Activated naive CD4-positive, alpha-beta T cell treated with anti-CD3 and anti-CD28 coated beads, Interleukin-2, amount 50 U/mL, for 72 hours (primary cell): ENCODE data around the gene S100A1. TPM values are rescaled to one million over a fixed set of nuclear protein-coding genes. Genes with fewer than 3 reads are reported as not detected.
"Not testable (repeated sequence)": the region's sequence is repeated elsewhere in the genome, so short reads cannot be mapped to it uniquely, and the experiment has no call there.

ENCODE experiments used
- ATAC-seq, 2 donors: fragments of 150-1000 bp; cut with Tn5 transposase; 2 replicates each; pipeline ENCODE4 v1.10.0; 2021; ENCODE audit warnings: mild to moderate bottlenecking in 2 of 2, moderate library complexity in 2 of 2
- DNase-seq, 2 donors: peaks; one replicate each; pipeline ENCODE4 v3.0.0; 2021 to 2022; ENCODE audit warnings: low spot score in 2 of 2
- H3K27ac Mint-ChIP-seq, 2 donors: one replicate each; pipeline ENCODE4 v1.8.0; 2022; ENCODE audit warnings: mild to moderate bottlenecking in 2 of 2, mixed read lengths in 2 of 2
- H3K36me3 Mint-ChIP-seq, 2 donors: one replicate each; pipeline ENCODE4 v1.8.0; 2022; ENCODE audit warnings: mixed read lengths in 2 of 2
- H3K9me3 Mint-ChIP-seq, 2 donors: one replicate each; pipeline ENCODE4 v1.8.0; 2022; ENCODE audit warnings: mixed read lengths in 2 of 2
- total RNA-seq, 2 donors: library from RNA; stranded (reverse); gene quantifications; one replicate each; pipeline ENCODE4 v1.2.3, GENCODE V29; 2022

S100A1 gene
- total RNA-seq, result not detected

DNA sequence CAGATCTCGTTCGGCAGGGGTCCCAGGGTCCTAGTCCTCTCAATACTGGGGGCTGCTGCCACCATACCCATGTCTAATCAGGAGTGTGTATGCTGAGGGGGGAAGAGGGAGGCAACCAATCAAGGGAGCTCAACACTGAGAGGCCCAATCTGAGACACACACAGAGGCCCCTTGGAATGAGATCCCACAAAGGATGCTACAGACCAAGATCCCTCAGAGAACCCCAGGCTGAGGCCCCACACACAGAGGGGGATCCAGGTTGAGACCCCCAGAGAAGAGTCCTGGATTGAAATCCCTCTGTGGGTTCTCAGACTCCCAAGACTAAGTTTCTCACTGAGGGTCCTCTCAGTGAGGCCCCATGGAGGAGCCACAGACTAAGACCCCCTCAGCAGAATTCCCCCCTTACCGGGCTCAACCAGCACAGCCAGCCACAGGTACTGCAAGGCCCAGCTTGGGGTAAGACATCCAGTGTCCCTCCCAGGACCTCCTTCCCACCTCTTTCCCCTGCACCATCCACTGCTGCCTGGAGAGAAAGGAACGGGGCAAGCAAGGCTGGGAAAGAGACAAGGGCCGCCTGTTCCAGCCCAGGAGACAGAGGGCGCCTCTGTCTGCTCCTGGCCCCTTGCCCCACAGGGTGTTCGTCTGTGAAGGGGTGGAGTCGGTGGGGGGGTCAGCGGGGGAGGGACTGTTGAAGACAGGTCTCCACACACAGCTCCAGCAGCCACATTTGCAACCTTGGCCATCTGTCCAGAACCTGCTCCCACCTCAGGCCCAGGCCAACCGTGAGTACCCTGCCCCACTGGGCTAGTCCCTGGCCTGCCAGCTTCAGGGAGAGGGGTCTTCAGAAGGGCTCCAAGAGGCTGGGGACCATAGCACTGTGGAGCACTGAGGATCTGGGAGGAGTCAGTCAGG is at the start of gene S100A1:
Gene S100A1 (plus strand): TSS at position 720 of the 912 bp plus-strand sequence. CDS start 2,088 bp downstream, outside the sequence.
- H3K36me3 Mint-ChIP-seq, result peaks cover 0 to 6% of the 10 kb centered on the region in 2 donors
- H3K27ac Mint-ChIP-seq, result peak within 1 kb of the TSS; percentile 62 to 81
- no peak for DNase-seq
- peak in 1 of 2 donors; percentile 17 for ATAC-seq
- no peaks in the 10 kb centered on the region for H3K9me3 Mint-ChIP-seq

GRCh38 chr1:153578490-153578889 is 49.7 kb upstream of the S100A1 start:
- H3K27ac Mint-ChIP-seq, result no peak overlapping the region
- no peaks in the 10 kb centered on the region for H3K9me3 Mint-ChIP-seq
- no peaks in the 10 kb centered on the region for H3K36me3 Mint-ChIP-seq
- DNase-seq, result no peak
- no peak for ATAC-seq

DNA sequence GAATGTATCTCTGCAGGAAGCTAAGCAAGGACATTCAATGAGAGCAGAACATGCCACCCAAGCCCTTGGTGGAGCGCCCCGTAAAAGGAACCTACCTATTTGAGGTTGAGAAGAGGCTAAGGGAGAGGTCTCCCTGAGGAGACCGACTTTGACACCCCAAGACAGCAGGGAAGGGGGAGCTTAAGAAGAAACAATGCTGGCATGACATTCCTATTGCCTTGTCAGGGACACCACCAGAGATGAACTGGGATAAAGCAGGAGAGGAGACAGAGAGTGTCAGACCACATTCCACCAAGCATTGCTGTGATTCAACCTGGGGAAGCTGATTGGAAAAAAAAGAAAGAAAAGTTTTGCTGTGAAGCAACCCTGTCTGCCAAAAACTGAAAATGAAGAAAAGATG is 49.3 kb upstream of the S100A1 start:
- Mint-ChIP-seq H3K9me3 (no peaks in the 10 kb centered on the region), H3K27ac (no peak overlapping the region), H3K36me3 (no peaks in the 10 kb centered on the region)
- DNase-seq, result no peak
- no peak for ATAC-seq

DNA sequence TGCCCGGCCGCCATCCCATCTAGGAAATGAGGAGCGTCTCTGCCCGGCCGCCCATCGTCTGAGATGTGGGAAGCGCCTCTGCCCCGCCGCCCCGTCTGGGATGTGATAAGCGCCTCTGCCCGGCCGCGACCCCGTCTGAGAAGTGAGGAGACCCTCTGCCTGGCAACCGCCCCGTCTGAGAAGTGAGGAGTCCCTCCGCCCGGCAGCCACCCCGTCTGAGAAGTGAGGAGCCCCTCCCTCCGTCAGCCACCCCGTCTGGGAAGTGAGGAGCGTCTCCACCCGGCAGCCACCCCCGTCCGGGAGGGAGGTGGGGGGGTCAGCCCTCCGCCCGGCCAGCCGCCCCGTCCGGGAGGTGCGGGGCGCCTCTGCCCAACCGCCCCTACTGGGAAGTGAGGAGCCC is 45.4 kb upstream of the S100A1 start:
- H3K36me3 Mint-ChIP-seq, H3K27ac Mint-ChIP-seq, ATAC-seq: not testable (repeated sequence)

DNA sequence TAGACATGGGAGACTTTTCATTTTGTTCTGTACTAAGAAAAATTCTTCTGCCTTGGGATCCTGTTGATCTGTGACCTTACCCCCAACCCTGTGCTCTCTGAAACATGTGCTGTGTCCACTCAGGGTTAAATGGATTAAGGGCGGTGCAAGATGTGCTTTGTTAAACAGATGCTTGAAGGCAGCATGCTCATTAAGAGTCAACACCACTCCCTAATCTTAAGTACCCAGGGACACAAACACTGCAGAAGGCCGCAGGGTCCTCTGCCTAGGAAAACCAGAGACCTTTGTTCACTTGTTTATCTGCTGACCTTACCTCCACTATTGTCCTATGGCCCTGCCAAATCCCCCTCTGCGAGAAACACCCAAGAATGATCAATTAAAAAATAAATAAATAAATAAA is 44.7 kb upstream of the S100A1 start:
- DNase-seq, result not testable (repeated sequence)

More for the DNA sequence above, 45.4 kb upstream of the S100A1 start:
- H3K9me3 Mint-ChIP-seq, DNase-seq: not testable (repeated sequence)

GRCh38 chr1:153583976-153584375 is 44.3 kb upstream of the S100A1 start:
- DNase-seq (no peak), ATAC-seq (no peak)
- Mint-ChIP-seq H3K27ac (no peak overlapping the region), H3K9me3 (no peaks in the 10 kb centered on the region), H3K36me3 (no peaks in the 10 kb centered on the region)

More for the DNA sequence above, 44.7 kb upstream of the S100A1 start:
- not testable (repeated sequence) for H3K9me3 Mint-ChIP-seq, ATAC-seq, H3K36me3 Mint-ChIP-seq, H3K27ac Mint-ChIP-seq

GRCh38 chr1:153585006-153585405 is 43.2 kb upstream of the S100A1 start:
- DNase-seq (no peak), ATAC-seq (no peak)
- no peak overlapping the region for H3K27ac Mint-ChIP-seq
- H3K9me3 Mint-ChIP-seq, result no peaks in the 10 kb centered on the region
- H3K36me3 Mint-ChIP-seq, result no peaks in the 10 kb centered on the region

GRCh38 chr1:153586347-153586746 is 41.9 kb upstream of the S100A1 start:
- H3K9me3 Mint-ChIP-seq, result no peaks in the 10 kb centered on the region

DNA sequence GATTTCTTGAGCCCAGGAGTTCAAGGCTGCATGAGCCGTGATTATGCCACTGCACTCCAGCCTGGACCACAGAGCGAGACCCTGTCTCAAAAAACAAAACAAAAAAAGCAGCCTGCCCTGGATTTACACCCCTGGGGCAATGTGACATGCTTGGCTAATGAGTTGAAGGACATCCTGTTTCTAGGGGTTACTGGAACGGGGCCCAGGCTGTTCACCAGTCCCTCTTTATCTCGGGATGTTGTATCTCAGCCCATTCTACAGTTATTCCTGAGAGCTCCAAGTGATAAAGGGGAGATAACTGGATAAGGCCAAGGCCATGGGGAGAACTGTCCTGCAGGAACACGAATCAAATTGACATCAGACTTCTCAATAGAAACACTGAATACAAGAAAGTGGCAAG is 40.9 kb upstream of the S100A1 start:
- H3K27ac Mint-ChIP-seq, result no peak overlapping the region
- DNase-seq (no peak), ATAC-seq (no peak)
- no peaks in the 10 kb centered on the region for H3K36me3 Mint-ChIP-seq
- H3K9me3 Mint-ChIP-seq, result no peaks in the 10 kb centered on the region

More at GRCh38 chr1:153586347-153586746, 41.9 kb upstream of the S100A1 start:
- no peaks in the 10 kb centered on the region for H3K36me3 Mint-ChIP-seq
- DNase-seq (no peak), ATAC-seq (no peak)
- peak overlapping the region in 1 of 2 donors; percentile 30 for H3K27ac Mint-ChIP-seq

- H3K9me3 Mint-ChIP-seq, H3K36me3 Mint-ChIP-seq, ATAC-seq, DNase-seq, H3K27ac Mint-ChIP-seq: not testable (repeated sequence)
Measured at GRCh38 chr1:153588033-153588432, 40.2 kb upstream of the S100A1 start.

- H3K27ac Mint-ChIP-seq, result no peak overlapping the region
Measured at GRCh38 chr1:153588482-153588881, 39.8 kb upstream of the S100A1 start.

DNA sequence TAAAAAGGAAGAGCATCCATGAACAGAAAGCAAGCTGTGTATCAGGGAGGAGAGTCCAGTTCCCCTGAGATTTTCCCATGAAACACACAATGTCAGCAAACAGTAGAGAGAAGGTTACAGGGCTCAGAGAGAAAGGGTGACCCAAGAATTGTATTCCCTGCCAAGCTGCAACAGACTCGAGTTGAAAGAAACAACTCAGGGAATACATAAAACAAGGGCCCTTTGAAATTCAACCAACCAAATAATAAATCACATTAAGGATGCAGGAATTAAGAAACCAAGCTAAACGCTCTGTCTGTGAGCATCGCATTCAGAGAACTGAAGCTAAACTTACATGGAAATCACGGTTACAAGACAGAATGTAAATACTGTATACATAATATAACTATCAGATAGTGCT is 35.5 kb upstream of the S100A1 start:
- Mint-ChIP-seq H3K9me3 (no peaks in the 10 kb centered on the region), H3K27ac (no peak overlapping the region), H3K36me3 (no peaks in the 10 kb centered on the region)
- no peak for ATAC-seq
- no peak for DNase-seq

More at GRCh38 chr1:153588482-153588881, 39.8 kb upstream of the S100A1 start:
- no peak for DNase-seq
- ATAC-seq, result no peak
- no peaks in the 10 kb centered on the region for H3K36me3 Mint-ChIP-seq
- no peaks in the 10 kb centered on the region for H3K9me3 Mint-ChIP-seq

DNA sequence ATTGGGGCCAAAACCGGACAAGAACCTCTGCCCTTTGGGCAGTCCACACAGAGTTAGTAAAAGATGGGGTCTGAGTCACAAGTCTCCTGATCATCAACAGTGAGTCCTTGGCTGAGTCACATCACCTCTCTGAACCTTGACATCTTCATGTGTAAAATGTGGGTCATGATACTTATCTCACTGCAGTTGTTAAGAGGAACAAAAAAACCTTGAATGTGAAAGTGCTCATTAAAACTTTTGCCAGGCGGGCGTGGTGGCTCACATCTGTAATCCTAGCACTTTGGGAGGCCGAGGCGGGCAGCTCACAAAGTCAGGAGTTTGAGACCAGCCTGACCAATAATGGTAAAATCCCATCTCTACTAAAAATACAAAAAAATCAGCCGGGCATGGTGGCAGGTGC is 31.0 kb upstream of the S100A1 start:
- no peaks in the 10 kb centered on the region for H3K9me3 Mint-ChIP-seq
- no peaks in the 10 kb centered on the region for H3K36me3 Mint-ChIP-seq
- peak overlapping the region; percentile 25 to 89 for H3K27ac Mint-ChIP-seq
- DNase-seq (no peak), ATAC-seq (peak; percentile 93 to 98)

DNA sequence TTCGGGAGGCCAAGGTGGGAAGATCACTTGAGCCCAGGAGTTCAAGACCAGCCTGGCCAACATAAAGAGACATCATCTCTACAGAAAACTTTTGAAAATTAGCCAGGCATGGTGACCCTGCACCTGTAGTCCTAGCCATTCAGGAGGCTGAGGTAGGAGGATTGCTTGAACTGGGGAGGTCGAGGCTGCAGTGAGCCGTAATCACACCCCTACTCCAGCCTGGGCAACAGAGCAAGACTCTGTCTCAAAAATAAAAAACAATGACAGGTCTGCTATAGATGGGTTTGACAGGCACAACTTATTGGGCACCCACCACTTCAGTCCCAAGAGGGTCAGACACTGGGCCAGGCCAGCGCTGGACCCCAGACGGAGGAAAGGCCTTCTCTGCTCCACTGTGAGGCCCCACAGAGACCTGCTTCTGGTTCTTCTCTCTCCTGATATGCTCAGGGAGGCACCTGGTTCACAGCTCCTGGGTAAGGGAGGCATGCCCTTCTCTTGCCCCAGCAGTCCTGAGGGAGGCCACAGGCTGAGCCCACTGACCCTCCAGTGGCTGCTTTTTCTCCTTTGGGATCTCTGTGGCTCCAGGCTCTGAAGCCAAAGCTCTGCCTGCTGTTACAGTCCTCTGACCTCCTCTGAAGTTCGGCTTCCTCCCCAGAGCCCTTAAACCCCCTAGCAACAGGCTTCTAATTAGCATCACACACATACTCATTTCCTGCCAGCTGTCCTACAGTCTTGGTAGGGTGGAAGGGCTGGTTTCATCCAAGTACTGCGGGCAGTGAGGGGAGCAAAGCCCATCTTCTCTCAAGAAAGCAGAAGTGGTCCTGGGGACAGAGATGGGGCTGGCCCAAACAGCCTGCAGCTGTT is 29.7 kb upstream of the S100A1 start:
- Mint-ChIP-seq H3K36me3 (no peaks in the 10 kb centered on the region), H3K9me3 (no peaks in the 10 kb centered on the region), H3K27ac (peak overlapping the region; percentile 66 to 89)
- DNase-seq (no peak), ATAC-seq (peak; percentile 68 to 82)

DNA sequence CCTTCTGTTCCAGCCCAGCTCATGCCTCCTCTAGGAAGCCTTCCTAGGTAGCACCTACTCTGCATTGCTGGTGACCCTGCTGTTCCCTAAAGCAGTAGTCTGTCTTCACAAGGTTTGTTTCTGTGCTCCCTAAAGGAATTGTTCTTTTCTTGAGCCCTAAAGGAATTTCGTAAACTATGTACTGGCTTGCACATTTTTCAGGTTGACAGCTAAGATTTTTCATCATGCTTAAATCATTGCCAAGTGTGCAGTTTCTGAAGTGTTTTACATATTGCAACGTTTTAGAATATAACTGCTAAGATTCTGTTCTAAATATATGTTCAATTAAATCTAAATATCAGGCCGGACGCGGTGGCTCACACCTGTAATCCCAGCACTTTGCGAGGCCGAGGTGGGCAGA is 28.4 kb upstream of the S100A1 start:
- DNase-seq, result no peak
- H3K36me3 Mint-ChIP-seq, result no peaks in the 10 kb centered on the region
- no peak overlapping the region for H3K27ac Mint-ChIP-seq
- ATAC-seq, result no peak
- H3K9me3 Mint-ChIP-seq, result no peaks in the 10 kb centered on the region

- Mint-ChIP-seq H3K36me3 (no peaks in the 10 kb centered on the region), H3K27ac (peak overlapping the region in 1 of 2 donors; percentile 36), H3K9me3 (no peaks in the 10 kb centered on the region)
- DNase-seq, result no peak
- no peak for ATAC-seq
Measured at GRCh38 chr1:153602749-153603148, 25.5 kb upstream of the S100A1 start.

DNA sequence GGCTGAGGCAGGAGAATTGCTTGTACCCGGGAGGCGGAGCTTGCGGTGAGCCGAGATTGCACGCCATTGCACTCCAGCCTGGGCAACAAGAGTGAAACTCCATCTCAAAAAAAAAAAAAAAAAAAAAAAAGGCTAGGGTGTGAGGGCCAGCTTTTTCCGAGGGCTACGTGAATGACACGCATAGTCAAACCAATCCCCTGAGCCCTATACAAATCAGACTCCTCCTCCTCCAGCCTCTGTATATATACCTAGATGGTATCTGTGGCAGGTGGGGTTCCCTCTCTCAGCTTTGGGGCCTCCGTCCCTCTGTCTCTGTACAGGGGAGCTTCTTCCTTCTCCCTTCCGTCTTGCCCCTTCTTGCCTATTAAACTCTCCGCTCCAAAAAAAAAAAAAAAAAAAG is 22.0 kb upstream of the S100A1 start:
- no peak for DNase-seq
- no peaks in the 10 kb centered on the region for H3K9me3 Mint-ChIP-seq
- no peak overlapping the region for H3K27ac Mint-ChIP-seq
- ATAC-seq, result no peak
- H3K36me3 Mint-ChIP-seq, result no peaks in the 10 kb centered on the region
